ENCODE results near the gene SCNN1A.

GRCh38 chr12:6321905-6322304 lies 53.5 kb downstream of the SCNN1A start:
- TF ChIP-seq CTCF (IDR thresholded peaks at IDR 0.05; ENCODE audit: insufficient read depth, low read length) = no peak
- TF ChIP-seq POLR2AphosphoS5 (IDR thresholded peaks at IDR 0.05; ENCODE audit: low read depth) = no peak

Measured in HL-60 (cell line).